HG02943 (cell line): ENCODE measurements around the gene SPIRE1.

ENCODE experiments used
- ATAC-seq: cut with Tn5 transposase; IDR thresholded peaks from one replicate; pipeline ENCODE4 v1.9.1; 2021; ENCODE audit warnings: mild to moderate bottlenecking, low read depth, moderate library complexity; ENCODE audit not compliant: unreplicated experiment

SPIRE1 gene

DNA sequence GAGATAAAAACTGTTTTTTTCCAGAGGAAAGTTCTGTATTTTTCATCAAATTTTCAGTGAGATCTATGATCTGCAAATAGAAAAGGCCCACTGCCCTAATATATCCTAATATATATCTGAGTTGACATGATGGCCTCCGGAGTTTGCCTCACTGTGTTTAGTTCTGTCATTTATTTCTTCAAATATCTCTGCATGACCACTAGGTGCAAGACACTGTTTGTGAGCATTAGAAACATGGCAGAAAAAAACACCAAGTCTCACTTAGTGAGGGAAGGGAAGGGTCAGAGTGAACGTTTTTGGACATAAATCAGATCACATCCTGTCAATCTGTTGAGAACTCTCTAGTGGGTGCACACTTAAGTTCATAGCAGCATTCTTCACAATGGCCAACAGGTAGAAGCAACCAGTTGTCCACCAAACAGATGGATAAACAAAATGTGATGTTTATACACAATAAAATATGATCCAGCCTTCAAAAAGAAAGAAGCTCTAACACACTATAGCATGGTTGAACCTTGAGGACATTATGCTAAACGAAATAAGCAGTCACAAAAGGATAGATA lies 53.4 kb downstream of the SPIRE1 start:
- no peak for ATAC-seq

- no peak for ATAC-seq
These were observed 57.9 kb downstream of the SPIRE1 start for GRCh38 chr18:12599966-12600365.

DNA sequence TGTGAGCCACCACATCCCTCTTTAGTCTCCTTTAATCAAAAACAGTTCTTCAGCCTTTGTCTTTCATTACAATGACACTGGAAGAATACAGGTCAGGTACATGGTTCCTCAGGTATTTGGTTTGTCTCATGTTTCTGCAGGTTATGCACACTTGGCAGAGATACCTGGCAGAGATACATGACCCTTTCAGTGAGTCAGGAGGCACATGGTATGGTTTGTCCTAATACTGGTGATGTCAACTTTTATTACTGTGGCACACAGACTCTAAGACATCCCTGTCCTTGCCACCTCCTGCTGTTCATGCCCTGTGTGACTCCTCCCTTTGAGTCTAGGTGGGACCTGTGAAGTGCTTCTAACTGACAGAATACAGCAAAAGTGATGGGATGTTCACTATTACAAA lies 58.4 kb downstream of the SPIRE1 start:
- ATAC-seq, result no peak

GRCh38 chr18:12598181-12598930 lies 59.6 kb downstream of the SPIRE1 start:
- no peak for ATAC-seq

- ATAC-seq, result no peak
These were observed 60.1 kb downstream of the SPIRE1 start for GRCh38 chr18:12597760-12598159.

DNA sequence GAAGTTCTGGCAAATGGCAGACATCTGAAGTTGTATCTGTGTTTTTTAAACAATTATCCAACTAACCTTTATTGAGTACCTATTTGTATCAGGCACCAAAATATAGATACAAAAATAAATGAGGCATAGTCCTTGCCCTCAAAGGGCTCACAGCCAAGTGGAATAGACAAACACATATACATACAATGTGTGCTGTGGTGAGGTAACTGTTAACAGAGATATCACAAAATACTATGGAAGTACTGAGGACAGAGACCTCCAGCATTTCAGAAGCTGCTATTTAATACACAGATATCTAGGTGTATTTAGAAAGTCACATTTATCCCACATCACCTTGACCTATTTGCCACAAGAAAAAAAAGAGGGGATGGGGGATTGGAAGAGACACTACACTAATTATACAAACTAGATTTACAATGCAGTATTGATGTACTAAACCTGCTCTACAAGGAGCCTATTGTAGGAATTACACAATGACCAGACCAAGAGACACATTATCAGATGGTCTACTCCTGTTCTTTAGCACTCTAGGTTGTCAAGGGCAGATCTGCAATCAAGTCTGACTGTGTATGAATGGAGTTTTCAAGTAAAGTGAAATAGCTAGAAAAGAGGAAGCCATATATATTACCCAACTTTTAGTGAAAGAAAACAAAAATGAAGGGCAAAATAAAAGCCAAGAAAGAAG lies 62.2 kb downstream of the SPIRE1 start:
- ATAC-seq, result no peak

DNA sequence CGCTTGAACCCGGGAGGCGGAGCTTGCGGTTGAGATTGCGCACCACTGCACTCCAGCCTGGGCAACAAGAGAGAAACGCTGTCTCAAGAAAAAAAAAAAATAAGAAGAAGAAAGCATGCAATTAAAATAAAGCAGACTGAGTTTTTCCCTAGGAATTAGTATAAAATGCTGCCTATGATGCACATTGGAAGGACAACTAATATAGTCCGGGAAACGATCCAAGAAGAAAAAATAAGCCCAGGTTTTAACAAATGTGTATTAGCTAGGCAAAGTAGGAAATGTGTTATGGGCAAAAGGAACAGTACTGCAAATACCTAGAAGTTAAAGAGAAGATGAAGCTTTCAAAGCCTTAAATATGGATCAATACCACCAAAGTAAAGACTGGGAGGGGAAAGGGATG lies 64.0 kb downstream of the SPIRE1 start:
- no peak for ATAC-seq

GRCh38 chr18:12592597-12593127 lies 65.2 kb downstream of the SPIRE1 start:
- no peak for ATAC-seq

GRCh38 chr18:12589448-12589847 lies 68.5 kb downstream of the SPIRE1 start:
- ATAC-seq, result no peak

- ATAC-seq, result no peak
These were observed 71.0 kb downstream of the SPIRE1 start for GRCh38 chr18:12586956-12587355.

GRCh38 chr18:12585218-12585617 lies 72.7 kb downstream of the SPIRE1 start:
- ATAC-seq, result no peak

DNA sequence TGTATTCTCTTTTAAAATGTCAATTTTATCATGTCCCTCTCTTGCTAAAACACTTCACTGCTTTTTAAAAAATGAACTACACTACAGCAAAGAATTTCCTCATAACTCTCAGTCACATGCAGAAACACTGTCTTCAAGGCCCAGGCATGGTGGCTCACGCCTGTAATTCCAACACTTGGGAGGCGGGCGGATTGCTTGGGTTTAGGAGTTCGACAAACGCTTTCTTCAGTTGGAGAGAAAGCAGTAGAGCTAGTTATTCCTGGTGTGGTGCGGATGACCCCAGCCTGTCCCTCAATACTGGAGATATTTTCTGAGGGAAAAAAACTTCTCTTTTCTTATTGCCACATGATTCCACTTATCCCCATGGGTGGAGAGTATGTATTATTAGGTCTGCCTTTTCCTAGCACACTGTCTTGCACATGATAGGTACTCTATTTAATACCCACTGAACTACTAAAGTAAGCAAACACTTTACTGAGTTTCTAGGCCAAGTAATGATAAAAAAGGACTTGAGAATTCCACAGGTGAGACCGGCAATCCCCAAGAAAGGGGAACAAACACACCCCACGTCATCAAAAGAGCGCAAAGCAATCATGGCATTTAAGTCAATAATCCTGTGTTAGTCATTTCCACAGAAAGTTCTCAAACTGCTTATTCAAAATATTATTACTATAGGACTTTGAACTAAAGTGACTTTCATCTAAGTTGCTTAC lies 77.1 kb downstream of the SPIRE1 start:
- ATAC-seq, result no peak

GRCh38 chr18:12579775-12580174 lies 78.1 kb downstream of the SPIRE1 start:
- ATAC-seq, result no peak

- no peak for ATAC-seq
These were observed 80.1 kb downstream of the SPIRE1 start for GRCh38 chr18:12577848-12578247.

DNA sequence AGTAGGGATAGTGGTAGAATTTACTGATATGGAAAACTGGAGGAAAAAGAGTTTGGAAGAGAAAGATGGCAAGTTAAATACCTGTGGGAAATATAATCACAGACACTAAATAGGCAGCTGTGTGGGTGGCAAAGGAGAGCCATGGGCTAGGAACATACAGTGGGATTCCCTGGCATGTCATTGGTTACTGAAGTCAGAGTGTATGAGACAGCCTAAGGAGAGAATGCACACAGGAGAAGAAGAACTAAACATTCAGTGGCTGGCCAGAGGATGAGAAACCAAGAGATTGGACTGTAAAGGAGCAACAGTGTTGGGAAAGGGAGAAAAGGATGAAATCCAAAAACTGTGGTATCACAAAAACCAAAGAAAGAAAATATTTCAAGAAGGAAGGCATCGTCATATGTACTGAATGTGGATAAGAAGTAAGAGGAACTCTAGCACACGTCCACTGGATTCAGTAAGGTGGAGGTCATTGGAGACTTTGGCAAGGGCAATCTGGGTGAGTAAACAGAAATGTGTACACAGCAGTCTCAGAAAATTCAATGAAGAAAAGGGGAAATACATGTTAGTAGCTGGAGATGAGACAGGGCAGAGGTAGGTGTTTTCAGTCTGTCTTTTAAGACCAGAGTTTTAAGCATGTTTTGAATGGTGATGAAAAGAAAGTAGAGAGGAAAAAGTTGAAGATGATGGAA lies 83.3 kb downstream of the SPIRE1 start:
- no peak for ATAC-seq

DNA sequence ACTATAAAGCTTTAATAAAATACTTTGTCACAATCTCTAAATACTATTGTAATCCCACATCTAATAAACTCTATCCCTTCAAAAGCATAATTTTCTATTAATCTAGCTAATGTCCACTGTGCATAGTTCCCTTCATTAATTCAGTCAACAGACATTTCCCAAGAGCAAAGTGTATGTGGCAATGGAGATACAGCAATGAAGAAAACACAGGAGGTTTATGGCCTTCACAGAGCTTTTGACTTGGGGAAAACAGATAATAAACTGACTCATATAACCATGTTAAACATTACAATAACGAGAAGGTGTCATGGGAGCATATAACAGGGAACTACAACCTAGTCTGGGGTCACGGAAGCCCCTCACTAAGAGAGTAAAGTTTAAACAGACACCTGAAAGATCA lies 86.3 kb downstream of the SPIRE1 start:
- no peak for ATAC-seq

DNA sequence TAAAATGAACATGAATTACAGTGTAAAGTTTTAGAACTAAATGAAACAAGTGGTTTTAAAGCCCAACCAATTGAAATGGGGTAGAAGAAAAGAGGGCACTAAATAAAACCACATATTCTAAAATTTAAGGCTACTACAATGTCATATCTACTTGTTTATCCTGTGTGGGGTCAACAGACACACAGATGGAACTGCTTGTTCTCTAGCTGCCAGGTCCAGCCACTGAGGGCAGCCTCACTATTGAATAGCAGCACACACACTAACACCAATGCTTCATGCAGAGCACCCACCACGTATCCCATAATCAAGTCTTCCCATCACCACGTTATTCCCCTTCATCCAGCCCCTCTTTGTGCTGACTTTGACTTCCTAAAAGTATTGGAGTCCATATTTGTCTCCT lies 88.1 kb downstream of the SPIRE1 start:
- no peak for ATAC-seq

DNA sequence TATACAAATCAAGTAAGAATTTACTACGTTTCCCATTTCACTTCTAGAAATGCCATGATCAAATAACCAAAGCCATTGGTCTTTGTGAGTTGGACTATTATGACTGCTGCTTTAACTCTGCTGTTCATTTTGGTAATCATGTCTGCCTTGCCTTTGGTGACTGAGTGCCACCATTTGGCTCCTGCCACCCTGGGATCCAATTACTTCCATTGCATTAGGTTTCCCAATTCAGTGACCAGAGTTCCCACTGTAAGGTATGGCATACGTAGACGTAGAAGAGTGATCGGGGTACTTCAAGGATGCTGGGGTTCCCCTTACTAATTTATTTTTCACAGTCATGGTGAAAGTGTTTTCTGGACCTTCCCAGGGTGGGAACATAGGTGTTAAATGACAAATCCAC lies 90.1 kb downstream of the SPIRE1 start:
- ATAC-seq, result no peak

DNA sequence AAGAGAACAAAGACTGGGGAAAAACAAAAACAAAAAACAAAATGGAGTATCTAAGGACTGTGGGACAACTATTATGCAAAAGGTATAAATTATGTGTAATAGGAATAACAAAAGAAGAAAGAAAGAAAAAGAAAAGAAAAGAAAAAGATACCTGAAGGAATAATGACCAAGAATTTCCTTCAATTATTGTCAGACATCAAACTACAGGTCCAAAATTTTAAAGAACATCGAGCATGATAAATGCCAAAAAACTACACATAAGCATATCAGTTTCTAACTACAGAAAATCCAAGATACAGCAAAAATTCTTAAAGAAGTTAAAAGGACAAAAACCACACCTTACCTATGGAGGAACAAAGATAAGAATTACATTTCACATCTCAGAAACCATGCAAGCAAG lies 93.0 kb downstream of the SPIRE1 start:
- no peak for ATAC-seq

DNA sequence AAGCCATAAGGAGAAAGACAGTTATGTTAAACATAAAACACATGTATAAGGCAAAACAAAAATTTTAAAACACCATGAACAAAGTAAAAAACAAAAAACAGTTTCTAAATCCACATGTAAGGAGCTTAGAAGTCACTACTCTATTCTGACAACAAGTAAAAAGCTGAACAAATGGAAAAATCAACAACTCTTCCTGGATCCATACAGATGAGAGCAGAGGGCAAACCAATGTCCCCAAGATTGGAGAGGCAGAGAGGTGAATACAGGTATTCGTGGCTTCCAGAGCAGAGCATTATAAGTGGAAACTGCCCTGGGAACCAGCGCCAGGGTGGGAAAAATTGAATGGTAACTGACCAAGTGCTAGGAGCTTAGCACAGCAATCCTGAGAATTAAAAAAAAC lies 93.5 kb downstream of the SPIRE1 start:
- ATAC-seq, result no peak
